Uterus (tissue), 2 donors: ENCODE results near the gene LMX1B.

ENCODE experiments used
- CTCF ChIP-seq, 4 experiments: fragments of 200-600 bp in 2 of 4; fragments of 450-650 bp in 2 of 4; sonication (generic) in 2 of 4; IDR thresholded peaks; one replicate each; pipeline ENCODE4 v1.5.1; 2016 to 2019; ENCODE audit warnings: antibody characterized with exemption in 4 of 4, mild to moderate bottlenecking in 2 of 4, moderate library complexity in 1 of 4
- POLR2A ChIP-seq, 2 donors: fragments of 450-650 bp; IDR thresholded peaks; one replicate each; pipeline ENCODE4 v1.6.1; 2016; ENCODE audit warnings: antibody characterized with exemption in 2 of 2, mild to moderate bottlenecking in 1 of 2, moderate library complexity in 1 of 2

DNA sequence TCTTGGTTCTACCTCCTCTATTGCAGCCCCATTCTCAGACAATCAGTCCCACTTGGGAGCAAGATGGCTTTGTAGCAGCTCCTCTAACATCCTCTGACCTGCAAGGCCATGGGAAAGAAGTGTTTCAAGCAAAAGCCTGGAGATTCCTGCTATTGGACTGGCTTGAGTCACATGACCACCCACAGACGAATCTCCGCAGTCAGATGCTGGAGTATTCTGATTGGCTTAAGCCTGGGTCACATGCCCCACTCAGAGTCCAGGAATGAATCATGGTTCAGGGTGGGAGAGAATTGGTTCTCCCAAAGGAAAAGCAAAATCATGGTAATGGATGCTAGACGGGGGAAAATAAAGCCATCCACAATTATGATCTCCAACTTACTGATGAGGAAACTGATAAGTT is 22.6 kb upstream of the LMX1B start:
- TF ChIP-seq CTCF (IDR thresholded peaks at IDR 0.05), result no peak
- no peak for TF ChIP-seq POLR2A (IDR thresholded peaks at IDR 0.05)
